NCI-H524 (cell line): ENCODE data around the gene KRTDAP.

Experiments used
- DNase-seq, 2 experiments: peaks; one replicate each; lab custom pipeline; 2025; lab: John Stamatoyannopoulos, UW

The KRTDAP gene

DNA sequence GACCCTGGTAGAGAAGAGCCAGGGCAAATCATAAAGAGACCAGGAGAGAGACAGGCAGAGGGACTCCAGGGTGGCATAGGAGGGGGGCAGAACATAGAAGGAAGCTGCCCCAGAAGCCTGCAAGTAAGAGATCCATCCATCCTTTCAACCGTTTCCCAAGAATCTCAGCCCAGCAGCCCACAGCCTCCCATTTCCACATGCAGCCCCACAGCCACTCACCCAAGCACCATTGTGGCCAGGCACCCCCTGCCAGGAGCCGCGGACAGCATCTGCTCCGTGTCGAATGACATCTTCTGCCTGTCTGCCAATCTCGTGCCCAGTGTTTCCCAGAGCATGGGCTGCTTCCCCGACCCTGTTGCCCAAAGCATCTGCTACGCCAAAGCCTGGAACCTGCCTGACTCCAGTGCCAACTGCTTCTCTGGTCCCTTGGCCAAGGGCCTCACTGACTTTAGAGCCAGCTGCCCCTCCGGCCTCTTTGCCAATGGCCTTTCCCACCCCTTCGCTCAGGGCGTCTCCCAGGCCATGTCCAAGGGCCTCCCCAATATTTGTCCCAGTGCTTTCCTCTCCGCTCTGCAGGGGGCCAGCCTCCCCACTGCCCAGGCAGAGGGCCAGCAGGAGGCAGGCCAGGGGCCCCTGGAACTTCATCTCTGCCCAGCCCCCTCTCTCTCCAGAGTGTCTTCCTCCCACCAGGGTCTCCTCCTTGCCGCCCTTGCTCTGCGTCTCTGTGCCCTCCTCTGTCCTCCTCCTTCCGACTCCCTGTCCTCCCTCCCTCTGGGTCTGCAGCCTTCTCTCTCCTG, 22.8 kb upstream of the KRTDAP start:
- DNase-seq: peak in 1 of 2 experiments; percentile 34

DNA sequence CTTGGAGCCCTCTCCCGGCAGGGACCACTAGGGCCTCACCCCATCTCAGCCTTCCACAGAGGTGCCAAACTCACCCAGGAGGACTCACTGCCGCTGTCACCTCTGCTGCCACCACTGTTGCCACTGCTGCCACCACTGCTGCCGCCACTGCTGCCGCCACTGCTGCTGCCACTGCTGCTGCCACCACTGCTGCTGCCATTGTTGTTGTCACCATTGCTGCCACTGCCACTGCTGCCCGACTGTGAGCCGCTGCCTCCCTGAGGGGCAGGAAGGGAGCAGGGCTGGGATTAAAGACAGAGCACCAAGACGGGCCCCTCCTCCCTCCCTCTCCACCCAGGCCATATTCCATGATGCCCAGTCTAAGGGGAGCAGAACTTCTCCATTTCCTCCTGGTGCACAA, 21.1 kb upstream of the KRTDAP start:
- DNase-seq: no peak

GRCh38 chr19:35510626-35510964, 20.3 kb upstream of the KRTDAP start:
- DNase-seq: no peak

GRCh38 chr19:35509861-35510625, 19.8 kb upstream of the KRTDAP start:
- DNase-seq: peak; percentile 20 to 74

GRCh38 chr19:35509018-35509652, 18.9 kb upstream of the KRTDAP start:
- peak in 1 of 2 experiments; percentile 24 for DNase-seq

DNA sequence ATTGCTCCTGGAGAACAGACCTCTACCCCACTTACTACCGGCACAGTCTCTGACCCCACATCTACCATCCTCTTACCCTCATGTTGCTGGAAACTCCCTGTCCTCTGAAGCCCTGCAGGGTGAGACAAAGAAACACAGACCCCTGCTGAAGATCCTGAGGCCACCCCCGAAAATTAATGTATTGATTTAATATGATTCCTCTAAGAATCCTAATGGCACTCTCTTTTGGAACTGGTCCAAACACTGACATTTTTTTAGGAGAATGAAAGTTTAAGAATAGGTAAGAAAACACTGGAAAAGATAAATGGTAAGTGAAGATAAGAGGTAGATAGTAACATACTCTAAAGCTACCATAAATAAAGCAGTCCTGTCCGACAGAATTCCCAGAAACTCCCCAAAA, 17.9 kb upstream of the KRTDAP start:
- no peak for DNase-seq

DNA sequence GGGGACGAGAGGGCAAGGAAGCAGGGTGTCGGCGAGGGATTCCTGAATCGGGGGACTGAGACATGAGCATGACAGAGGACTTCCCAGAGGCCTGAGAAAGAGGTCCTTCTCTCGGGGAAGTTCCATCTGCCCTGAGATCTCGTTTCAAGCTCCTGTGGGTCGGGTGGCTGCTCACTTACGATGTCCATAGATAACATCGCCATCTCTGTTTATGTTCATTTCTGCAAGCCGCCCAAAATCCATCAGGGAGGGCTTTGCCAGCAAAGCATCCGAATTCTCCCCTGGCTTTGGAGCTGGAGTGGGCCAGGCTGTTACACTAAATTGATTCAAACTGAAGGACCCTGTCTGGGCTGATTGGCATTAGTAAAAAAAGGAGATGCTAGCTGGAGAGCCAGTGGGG, 17.3 kb upstream of the KRTDAP start:
- DNase-seq: no peak

DNA sequence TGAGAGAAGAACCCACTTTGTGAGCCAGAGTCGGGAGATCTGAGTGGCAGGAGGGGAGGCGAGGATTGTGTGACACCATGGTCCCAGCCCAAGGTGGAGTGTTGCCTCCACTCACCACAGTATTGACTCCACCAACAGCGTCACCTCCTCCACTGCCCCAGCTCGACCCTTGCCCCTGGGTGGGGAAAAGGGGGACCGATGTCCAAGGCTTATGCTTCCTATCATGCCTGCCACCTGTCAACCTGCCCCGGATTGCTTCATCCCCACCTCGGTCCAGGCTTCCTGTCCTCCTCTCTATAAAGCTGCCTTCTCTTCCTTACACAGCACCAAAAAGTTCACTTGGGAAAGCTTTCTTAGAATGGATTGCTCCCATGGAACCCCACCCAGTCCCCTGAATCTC, 15.7 kb upstream of the KRTDAP start:
- DNase-seq: no peak

DNA sequence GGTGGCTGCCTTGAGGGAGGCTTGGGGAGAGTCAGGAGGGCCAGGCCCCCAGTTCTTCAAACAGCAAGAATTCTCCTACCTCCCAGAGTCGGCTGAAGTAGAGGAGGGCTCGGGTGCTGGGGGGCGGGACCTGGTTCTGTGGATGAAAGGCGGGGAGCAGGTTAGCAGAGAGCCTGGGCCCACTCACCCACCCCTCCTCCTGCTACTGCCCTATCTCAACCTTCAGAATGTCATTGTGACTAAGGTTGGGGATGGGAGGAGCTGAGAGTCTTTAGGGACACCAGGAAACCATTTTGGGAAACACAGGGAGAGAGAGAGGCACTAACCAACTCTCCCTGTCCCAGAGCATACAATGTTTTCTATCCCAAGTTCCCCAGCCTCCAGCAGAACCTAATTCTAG, 12.5 kb upstream of the KRTDAP start:
- DNase-seq: no peak

GRCh38 chr19:35501684-35502083, 11.4 kb upstream of the KRTDAP start:
- DNase-seq: no peak

- DNase-seq: no peak
These were observed 10.3 kb upstream of the KRTDAP start for GRCh38 chr19:35500611-35501010.

DNA sequence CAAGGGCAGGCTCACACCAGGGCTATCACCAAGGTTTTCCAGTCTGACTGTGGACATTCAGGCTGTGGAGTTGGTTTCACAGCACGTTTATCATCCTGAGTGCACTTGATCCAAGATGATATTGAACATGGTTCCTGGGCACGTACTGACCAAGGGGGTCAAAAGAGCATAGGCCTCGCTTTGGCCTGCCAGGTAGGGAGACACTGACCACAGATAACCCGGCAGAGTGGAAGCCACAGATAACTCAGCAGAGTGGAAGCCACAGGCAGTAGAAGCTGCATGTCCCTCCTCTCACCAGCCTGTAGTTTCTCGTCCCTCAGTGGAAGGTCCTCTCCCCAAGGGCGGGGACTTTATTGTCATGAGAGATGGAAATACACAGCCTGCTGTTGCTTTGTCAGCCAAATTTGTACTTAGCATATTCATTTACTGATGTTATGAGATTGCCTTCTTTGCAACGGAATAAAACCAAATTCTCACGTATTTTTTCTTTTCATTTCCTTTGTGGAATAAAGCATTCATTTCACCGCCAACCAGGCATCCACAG, 8.8 kb upstream of the KRTDAP start:
- DNase-seq: no peak

DNA sequence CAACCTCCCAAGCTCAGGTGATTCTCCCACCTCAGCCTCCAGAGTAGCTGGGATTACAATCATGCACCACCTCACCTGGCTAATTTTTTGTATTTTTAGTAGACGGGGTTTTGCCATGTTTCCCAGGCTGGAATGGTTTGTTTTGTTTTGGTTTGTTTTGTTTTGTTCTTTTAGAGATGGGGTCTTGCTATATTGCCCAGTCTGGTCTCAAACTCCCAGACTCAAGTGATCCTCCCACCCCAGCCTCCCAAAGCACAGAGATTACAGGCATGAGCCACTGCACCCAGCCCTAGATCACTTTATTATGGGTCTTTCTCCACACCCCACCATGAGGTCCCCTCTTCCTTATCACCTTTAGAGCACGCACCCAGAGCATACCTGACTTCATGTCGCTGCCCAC, 8.0 kb upstream of the KRTDAP start:
- DNase-seq: no peak

- DNase-seq: no peak
These were observed 7.1 kb upstream of the KRTDAP start for GRCh38 chr19:35497406-35497805.

- DNase-seq: peak; percentile 33 to 57
These were observed 5.1 kb upstream of the KRTDAP start for GRCh38 chr19:35495107-35496064.

DNA sequence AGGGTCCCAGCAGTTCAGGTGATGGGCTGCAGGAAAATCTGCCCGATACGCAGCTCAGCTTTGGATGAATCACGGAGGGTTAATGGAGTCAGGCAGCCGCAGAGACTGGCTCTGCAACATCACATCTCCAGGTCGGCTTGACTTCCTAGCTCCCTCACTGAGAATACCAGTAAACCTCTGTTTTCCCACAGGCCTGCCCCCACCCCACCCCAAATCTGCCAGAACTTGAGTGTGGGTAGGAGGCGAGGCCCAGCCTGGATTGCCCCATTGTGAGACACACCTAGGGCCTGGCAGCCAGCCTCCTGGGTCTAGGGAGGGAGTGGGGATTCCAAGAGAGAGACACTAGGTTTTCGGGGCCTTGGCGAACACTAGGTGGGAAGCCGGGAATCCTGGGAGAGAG, 3.7 kb upstream of the KRTDAP start:
- no peak for DNase-seq

GRCh38 chr19:35491836-35492360, 1.6 kb upstream of the KRTDAP start:
- DNase-seq: no peak

- peak in 1 of 2 experiments; percentile 27 for DNase-seq
These were observed 1.6 kb downstream of the KRTDAP start for GRCh38 chr19:35488677-35489076.

DNA sequence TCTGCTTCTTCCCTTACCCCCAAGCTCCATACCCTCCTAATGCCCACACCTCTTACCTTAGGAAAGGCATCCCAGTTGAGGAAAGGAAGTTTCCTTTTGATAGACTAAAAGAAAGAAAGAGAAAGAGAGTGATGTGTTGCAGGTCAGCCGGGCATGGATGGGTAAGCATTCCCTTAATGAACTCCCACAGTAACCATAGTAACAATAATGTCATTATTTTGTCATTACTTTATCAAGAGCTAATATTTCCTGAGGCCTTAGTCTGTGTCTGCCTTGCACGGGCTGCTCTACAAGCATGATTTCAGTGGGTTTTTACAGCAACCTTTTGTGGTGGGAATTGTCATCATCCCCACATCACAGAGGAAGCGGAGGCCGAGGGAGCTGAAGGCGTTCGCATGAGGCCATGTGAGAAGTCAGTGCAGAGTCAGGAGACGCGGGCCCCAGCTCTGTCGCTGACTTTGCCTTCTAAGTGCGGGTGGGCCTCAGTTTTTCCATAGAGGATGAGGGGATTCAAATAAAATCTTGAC, 2.5 kb downstream of the KRTDAP start:
- DNase-seq: no peak

DNA sequence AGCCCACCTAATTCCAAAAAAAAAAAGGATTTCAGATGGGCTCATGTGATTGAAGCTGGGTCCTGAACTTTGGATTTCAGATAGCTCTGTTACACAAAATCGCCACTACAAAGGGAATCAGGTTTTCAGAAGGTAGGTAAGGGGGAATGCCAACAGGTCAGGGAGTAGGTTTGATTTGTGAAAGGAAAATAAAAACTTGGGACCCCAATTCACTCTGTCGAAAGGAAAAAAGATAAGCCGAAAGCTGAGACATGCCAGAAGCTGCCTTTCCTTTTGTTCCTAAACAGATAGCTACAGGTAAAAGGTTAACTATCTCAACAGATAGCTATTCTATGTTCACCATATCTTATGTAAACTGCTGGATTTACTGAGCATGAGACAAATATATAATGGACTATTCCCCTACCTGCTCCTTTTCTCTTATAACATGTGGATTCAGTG, 4.0 kb downstream of the KRTDAP start:
- no peak for DNase-seq
